Ovary (tissue), 9 donors: ENCODE results near the gene CATSPER1. TPM values are rescaled to one million over a fixed set of nuclear protein-coding genes. Genes with fewer than 3 reads are reported as not detected.

Source experiments
- DNase-seq, 5 donors: peaks; one replicate each; pipeline ENCODE4 v3.0.0-alpha.2; 2019 to 2020
- H3K27ac ChIP-seq, 2 donors: fragments of 200-600 bp; one replicate each; pipeline versions ENCODE4 v1.5.1 to v1.8.0; 2019 to 2022
- H3K27me3 ChIP-seq: fragments of 200-600 bp; one replicate; pipeline ENCODE4 v1.8.0; 2022
- H3K36me3 ChIP-seq: fragments of 200-600 bp; sonication (generic); one replicate; pipeline ENCODE4 v1.5.1; 2019
- H3K4me1 ChIP-seq: one replicate; pipeline ENCODE4 v1.8.1; 2013; ENCODE audit warnings: mild to moderate bottlenecking, moderate library complexity; ENCODE audit not compliant: insufficient read depth
- H3K4me3 ChIP-seq: fragments of 200-600 bp; sonication (generic); one replicate; pipeline ENCODE4 v1.5.1; 2017
- H3K9me3 ChIP-seq, 2 donors: fragments of 200-600 bp in 1 of 2; sonication (generic) in 1 of 2; one replicate each; pipeline versions ENCODE4 v1.5.1 to v1.8.1; 2013 to 2019; ENCODE audit warnings: mild to moderate bottlenecking in 1 of 2, moderate library complexity in 1 of 2
- EP300 ChIP-seq: sonication (generic); formaldehyde crosslinking; IDR thresholded peaks from one replicate; pipeline ENCODE4 v1.6.1; 2017; ENCODE audit warnings: antibody characterized with exemption
- POLR2A ChIP-seq: fragments of 450-650 bp; IDR thresholded peaks from one replicate; pipeline ENCODE4 v1.6.1; 2017; ENCODE audit warnings: antibody characterized with exemption, mild to moderate bottlenecking, moderate library complexity
- WGBS, 3 donors: extraction: QIAGEN DNeasy Blood & Tissue Kit in 1 of 3; methylation state at CpG; one replicate each; pipeline versions ENCODE4 v1.1.5 to v1.1.7; 2013 to 2017; 5-methylcytosine and 5-hydroxymethylcytosine counted together
- intact Hi-C, 4 donors: fragments of 100-400 bp; cut with DNase I; formaldehyde crosslinking; loops; one replicate each; pipeline versions ENCODE4 v1.11.0 to v1.15.1; 2022 to 2023
- polyA plus RNA-seq, 2 donors: library from polyadenylated mRNA; stranded (reverse); fragments of 200-250 nt in 1 of 2; fragments of 350-450 nt in 1 of 2; fragmentation: Illumina TruSeq in 1 of 2; extraction: RNeasy Lipid Tissue Mini Kit (QIAGEN cat#74804) in 1 of 2; gene quantifications; one replicate each; pipeline ENCODE4 v1.2.3, GENCODE V29; 2013 to 2014
- total RNA-seq, 7 donors: library from RNA; depleted of rRNA in 2 of 7; stranded (reverse); fragments of >200 nt in 2 of 7; fragmentation: NEBNext Ultra II Directional in 3 of 7; extraction: Animal tissue kit (Norgen Biotek cat#: 25700) in 3 of 7; gene quantifications; one replicate each; pipeline versions ENCODE4 v1.1.0 to v1.2.4, GENCODE V29; 2016 to 2023
- TF ChIP-seq, protein P1 (sequence below), 3 donors: fragments of 450-650 bp in 2 of 3; fragments of 200-600 bp in 1 of 3; IDR thresholded peaks; one replicate each; pipeline versions ENCODE4 v1.5.1 to v1.8.0; 2016 to 2022; ENCODE audit warnings: antibody characterized with exemption in 3 of 3, mild to moderate bottlenecking in 1 of 3
- donor health status: DM: no; HTN: no; CAD: no; lungs with moderate emphysema.
- donor health status: DM: no; HTN: no; CAD: no.
- donor health status: Bipolar disorder and iron deficiency.
- donor health status: DM: yes; HTN: yes; CAD: no.
- donor health status: DM: no; HTN: no; CAD: no.
- donor health status: DM: yes; HTN: yes; CAD: no.

The CATSPER1 gene
- total and polyA plus RNA-seq, 9 donors, result 0.25 TPM; not detected in 8

DNA sequence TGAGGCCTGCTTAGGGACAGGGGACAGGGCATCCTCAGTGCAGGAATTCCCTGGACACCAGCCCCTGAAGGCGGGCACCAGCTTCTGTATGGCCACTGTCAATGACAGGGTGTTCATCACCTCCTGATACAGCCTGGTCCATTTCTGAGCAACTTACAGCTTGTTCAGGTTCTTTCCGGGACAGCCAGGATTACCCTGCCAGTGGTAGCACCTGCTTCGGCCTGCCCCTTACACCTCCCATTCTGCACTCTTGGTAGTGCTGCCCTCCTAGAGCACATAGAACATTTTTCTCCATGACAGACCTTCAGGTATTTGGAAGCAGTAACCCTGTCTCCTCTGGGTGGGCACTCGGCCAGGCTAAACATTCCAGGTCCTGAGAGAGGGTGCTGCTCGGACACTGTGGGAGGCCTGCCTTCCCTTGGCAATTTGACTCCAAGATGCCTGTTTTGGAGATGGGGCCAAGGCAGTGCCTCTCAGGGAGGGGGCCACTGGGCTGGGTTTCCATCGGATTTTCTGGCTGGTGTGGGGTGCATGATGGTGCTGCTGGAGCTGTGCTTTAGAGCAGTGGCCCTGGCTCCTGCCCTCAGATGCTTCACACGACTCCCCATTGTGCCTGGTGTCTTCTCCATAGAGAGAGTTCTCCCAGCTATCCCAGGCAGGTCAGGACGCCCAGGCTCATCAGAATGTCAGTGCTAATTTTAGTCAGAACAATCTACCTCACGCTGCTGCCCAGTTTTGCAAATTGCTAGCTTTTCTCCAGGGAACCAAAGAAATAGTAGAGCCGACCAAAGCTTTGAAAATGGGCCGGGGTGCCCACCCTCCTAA lies 21.5 kb upstream of the CATSPER1 start:
- Histone ChIP-seq H3K4me1 (no peaks in the 10 kb centered on the region), H3K4me3 (no peak overlapping the region), H3K36me3 (no peaks in the 10 kb centered on the region), H3K9me3 (no peaks in the 10 kb centered on the region), H3K27me3 (no peaks in the 10 kb centered on the region), H3K27ac (no peak overlapping the region)
- no peak for DNase-seq
- 43 to 53% (median 50%) methylated on average over 11 of the region's 11 CpGs for WGBS, 3 donors
- intact Hi-C loops, result no loop called here
- TF ChIP-seq, protein P1, sequence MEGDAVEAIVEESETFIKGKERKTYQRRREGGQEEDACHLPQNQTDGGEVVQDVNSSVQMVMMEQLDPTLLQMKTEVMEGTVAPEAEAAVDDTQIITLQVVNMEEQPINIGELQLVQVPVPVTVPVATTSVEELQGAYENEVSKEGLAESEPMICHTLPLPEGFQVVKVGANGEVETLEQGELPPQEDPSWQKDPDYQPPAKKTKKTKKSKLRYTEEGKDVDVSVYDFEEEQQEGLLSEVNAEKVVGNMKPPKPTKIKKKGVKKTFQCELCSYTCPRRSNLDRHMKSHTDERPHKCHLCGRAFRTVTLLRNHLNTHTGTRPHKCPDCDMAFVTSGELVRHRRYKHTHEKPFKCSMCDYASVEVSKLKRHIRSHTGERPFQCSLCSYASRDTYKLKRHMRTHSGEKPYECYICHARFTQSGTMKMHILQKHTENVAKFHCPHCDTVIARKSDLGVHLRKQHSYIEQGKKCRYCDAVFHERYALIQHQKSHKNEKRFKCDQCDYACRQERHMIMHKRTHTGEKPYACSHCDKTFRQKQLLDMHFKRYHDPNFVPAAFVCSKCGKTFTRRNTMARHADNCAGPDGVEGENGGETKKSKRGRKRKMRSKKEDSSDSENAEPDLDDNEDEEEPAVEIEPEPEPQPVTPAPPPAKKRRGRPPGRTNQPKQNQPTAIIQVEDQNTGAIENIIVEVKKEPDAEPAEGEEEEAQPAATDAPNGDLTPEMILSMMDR (IDR thresholded peaks at IDR 0.05), result no peak
- TF ChIP-seq POLR2A (no peak), EP300 (no peak)

DNA sequence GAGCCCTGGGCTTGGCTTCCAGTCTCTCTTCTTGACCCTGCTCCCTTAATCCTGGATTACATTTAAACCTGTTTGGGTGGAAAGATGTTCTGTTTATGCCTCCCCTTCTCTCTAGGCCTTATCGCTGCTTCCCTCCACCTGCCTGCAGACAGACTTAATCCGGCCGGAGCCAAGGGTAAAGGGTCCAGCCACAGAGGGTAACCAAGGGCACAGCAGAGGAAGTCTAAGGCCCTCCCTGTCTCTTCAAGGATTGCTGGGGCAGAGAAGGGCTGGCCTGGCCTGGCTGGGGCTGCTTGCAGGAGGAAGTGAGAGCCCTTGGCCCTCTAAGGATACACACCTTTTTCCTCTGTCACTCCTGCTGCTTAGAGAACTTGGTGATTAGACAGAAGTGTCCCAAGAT lies 20.6 kb upstream of the CATSPER1 start:
- WGBS, 3 donors, result 90 to 95% (median 93%) methylated on average over 3 of the region's 3 CpGs
- Histone ChIP-seq H3K4me3 (no peak overlapping the region), H3K27ac (no peak overlapping the region), H3K9me3 (no peaks in the 10 kb centered on the region), H3K4me1 (no peaks in the 10 kb centered on the region), H3K27me3 (no peaks in the 10 kb centered on the region), H3K36me3 (no peaks in the 10 kb centered on the region)
- no peak for DNase-seq
- TF ChIP-seq, protein P1 (IDR thresholded peaks at IDR 0.05), result no peak
- TF ChIP-seq EP300, result no peak
- TF ChIP-seq POLR2A, result no peak
- intact Hi-C loops, result no loop called here

DNA sequence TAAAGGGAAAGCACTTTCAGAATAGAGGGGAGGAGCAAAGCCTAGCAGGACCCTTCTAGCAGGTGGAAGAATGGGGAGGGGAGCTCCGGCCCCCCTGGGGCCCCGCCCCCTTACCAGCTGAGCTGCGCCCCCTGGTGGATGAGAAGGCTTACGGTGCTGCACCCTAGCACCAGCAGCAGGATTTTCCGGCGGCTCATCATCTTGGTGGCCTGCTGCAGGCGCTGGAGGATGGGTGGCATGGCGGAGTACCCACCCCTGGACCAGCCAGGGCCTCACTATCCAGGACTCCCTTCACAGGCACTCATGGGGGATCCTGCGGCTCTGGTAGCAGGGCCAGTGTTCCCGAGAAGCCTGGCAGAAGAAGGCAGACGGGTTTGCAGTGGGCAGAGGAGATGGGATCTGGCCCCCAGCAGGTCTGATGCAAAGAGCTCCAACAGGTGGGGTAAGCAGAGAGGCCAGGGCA lies 18.9 kb upstream of the CATSPER1 start:
- Histone ChIP-seq H3K4me3 (no peak overlapping the region), H3K27ac (no peak overlapping the region), H3K9me3 (no peaks in the 10 kb centered on the region), H3K27me3 (no peaks in the 10 kb centered on the region), H3K4me1 (no peaks in the 10 kb centered on the region), H3K36me3 (no peaks in the 10 kb centered on the region)
- TF ChIP-seq EP300 (no peak), POLR2A (no peak)
- TF ChIP-seq, protein P1 (IDR thresholded peaks at IDR 0.05), result peak; percentile 63 to 83 (median 67)
- peak; percentile 61 to 77 (median 71) for DNase-seq
- intact Hi-C loops, result no loop called here
- WGBS, 3 donors, result 9 to 14% (median 11%) methylated on average over 11 of the region's 11 CpGs

DNA sequence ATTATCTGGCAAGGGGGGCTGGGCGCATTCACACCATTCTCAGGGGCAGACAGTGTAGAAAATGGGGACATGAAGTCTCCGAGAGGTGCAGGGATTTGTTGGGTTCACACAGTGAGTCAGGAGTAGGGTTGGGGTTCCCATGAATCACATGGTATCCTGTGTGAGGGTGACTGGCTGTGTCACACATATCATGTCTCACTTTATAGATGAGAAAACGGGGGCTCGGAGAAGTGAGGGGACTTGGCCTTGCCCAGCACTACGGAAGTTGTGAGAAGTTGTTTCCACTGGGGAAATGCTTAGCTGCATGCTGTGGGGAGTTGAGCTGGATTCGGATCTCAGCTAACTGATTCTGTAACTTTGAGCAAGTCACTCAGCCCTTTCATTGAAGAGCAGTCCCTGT lies 18.5 kb upstream of the CATSPER1 start:
- no peaks in the 10 kb centered on the region for H3K9me3 ChIP-seq
- H3K27me3 ChIP-seq, result no peaks in the 10 kb centered on the region
- no peaks in the 10 kb centered on the region for H3K36me3 ChIP-seq
- no peak for DNase-seq
- no peak overlapping the region for H3K4me3 ChIP-seq
- intact Hi-C loops, result no loop called here
- H3K27ac ChIP-seq, result no peak overlapping the region
- 59 to 71% (median 68%) methylated on average over 6 of the region's 6 CpGs for WGBS, 3 donors
- H3K4me1 ChIP-seq, result no peaks in the 10 kb centered on the region
- TF ChIP-seq, protein P1 (IDR thresholded peaks at IDR 0.05), result no peak
- no peak for TF ChIP-seq EP300
- TF ChIP-seq POLR2A, result no peak
